RCC 7860 (cell line): ENCODE results near the gene TRIM4.
A peak's percentile ranks its signal among the peaks of the same experiment; 100 is the strongest.
"Not testable (repeated sequence)": the region's sequence is repeated elsewhere in the genome, so short reads cannot be mapped to it uniquely, and the experiment has no call there.

Experiments used
- DNase-seq: peaks from one replicate; pipeline ENCODE4 v3.0.0-alpha.2; 2015; ENCODE audit warnings: low spot score
- FAIRE-seq: peaks from 2 replicates; lab custom pipeline; 2012; peaks lifted over from hg19 to GRCh38; lab: Jason Lieb, UNC

Gene TRIM4

GRCh38 chr7:99918959-99919813 lies at the start of gene TRIM4:
Gene TRIM4 (minus strand): TSS chr7:99919530. CDS start chr7:99919401, 129 bp downstream.
- peak; percentile 68 for FAIRE-seq

GRCh38 chr7:99958564-99959227 lies 39.4 kb upstream of the TRIM4 start:
- DNase-seq (no peak), FAIRE-seq (no peak)

More at GRCh38 chr7:99918959-99919813, at the start of gene TRIM4:
- peak; percentile 79 for DNase-seq

GRCh38 chr7:99955247-99955646 lies 35.9 kb upstream of the TRIM4 start:
- FAIRE-seq (no peak), DNase-seq (no peak)

- FAIRE-seq, DNase-seq: not testable (repeated sequence)
Measured at GRCh38 chr7:99954643-99955042, 35.3 kb upstream of the TRIM4 start.

- DNase-seq (no peak), FAIRE-seq (no peak)
Measured at GRCh38 chr7:99953649-99954048, 34.3 kb upstream of the TRIM4 start.

GRCh38 chr7:99952649-99953048 lies 33.3 kb upstream of the TRIM4 start:
- not testable (repeated sequence) for DNase-seq, FAIRE-seq

GRCh38 chr7:99950819-99951218 lies 31.5 kb upstream of the TRIM4 start:
- not testable (repeated sequence) for FAIRE-seq, DNase-seq

- FAIRE-seq (no peak), DNase-seq (no peak)
Measured at GRCh38 chr7:99949645-99950228, 30.4 kb upstream of the TRIM4 start.

- no peak for FAIRE-seq
- no peak for DNase-seq
Measured at GRCh38 chr7:99947608-99948007, 28.3 kb upstream of the TRIM4 start.

- DNase-seq (no peak), FAIRE-seq (no peak)
Measured at GRCh38 chr7:99944497-99945070, 25.3 kb upstream of the TRIM4 start.

- no peak for FAIRE-seq
- DNase-seq: no peak
Measured at GRCh38 chr7:99943641-99944496, 24.5 kb upstream of the TRIM4 start.

GRCh38 chr7:99938296-99938695 lies 19.0 kb upstream of the TRIM4 start:
- no peak for FAIRE-seq
- DNase-seq: no peak

- not testable (repeated sequence) for FAIRE-seq, DNase-seq
Measured at GRCh38 chr7:99935009-99935408, 15.7 kb upstream of the TRIM4 start.

- no peak for DNase-seq
- FAIRE-seq: no peak
Measured at GRCh38 chr7:99930376-99930775, 11.0 kb upstream of the TRIM4 start.

GRCh38 chr7:99929730-99930053 lies 10.4 kb upstream of the TRIM4 start:
- no peak for FAIRE-seq
- DNase-seq: no peak

- DNase-seq (peak; percentile 49), FAIRE-seq (peak; percentile 28)
Measured at GRCh38 chr7:99928994-99929729, 9.8 kb upstream of the TRIM4 start, which contains the start of gene GJC3. Gene GJC3 (minus strand): TSS chr7:99929620. CDS start chr7:99929620, 0 bp downstream.

GRCh38 chr7:99928188-99928587 lies 8.9 kb upstream of the TRIM4 start:
- FAIRE-seq: no peak
- no peak for DNase-seq

GRCh38 chr7:99927536-99927935 lies 8.2 kb upstream of the TRIM4 start:
- DNase-seq: no peak
- no peak for FAIRE-seq

- FAIRE-seq (no peak), DNase-seq (no peak)
Measured at GRCh38 chr7:99926321-99926720, 7.0 kb upstream of the TRIM4 start.

GRCh38 chr7:99923200-99923599 lies 3.9 kb upstream of the TRIM4 start:
- FAIRE-seq (no peak), DNase-seq (no peak)
